ENCODE measurements around the gene C3orf52.

GRCh38 chr3:112086076-112086854 lies at the start of gene C3orf52:
- TF ChIP-seq CTCF (IDR thresholded peaks at IDR 0.05) (no peak), EZH2 (IDR thresholded peaks at IDR 0.05; ENCODE audit: borderline replicate concordance, insufficient read depth, low read depth, low read length, poor library complexity, severe bottlenecking) (peak; percentile 44)

All from B cell (primary cell).